Large intestine (tissue), 3 donors: Measurements from ENCODE around the gene SRSF9. TPM values are rescaled to one million over a fixed set of nuclear protein-coding genes. Genes with fewer than 3 reads are reported as not detected.

ENCODE experiments used
- DNase-seq, 2 donors: peaks; one replicate each; pipeline versions ENCODE4 v3.0.0 to v3.0.0-alpha.2; 2013
- H3K27ac ChIP-seq: one replicate; pipeline ENCODE4 v1.5.1; 2013; ENCODE audit warnings: low read length
- H3K27me3 ChIP-seq: 2 replicates; pipeline ENCODE4 v1.6.1; 2013; ENCODE audit warnings: low read length; ENCODE audit not compliant: control insufficient read depth, insufficient read depth
- H3K36me3 ChIP-seq: 2 replicates; pipeline ENCODE4 v1.6.1; 2013; ENCODE audit warnings: low read length; ENCODE audit not compliant: control insufficient read depth, insufficient read depth
- H3K4me1 ChIP-seq: one replicate; pipeline ENCODE4 v1.6.1; 2013; ENCODE audit warnings: low read length; ENCODE audit not compliant: control insufficient read depth, insufficient read depth
- H3K4me3 ChIP-seq: one replicate; pipeline ENCODE4 v1.5.1; 2013; ENCODE audit warnings: low read length
- H3K9me3 ChIP-seq: one replicate; pipeline ENCODE4 v1.6.1; 2013; ENCODE audit warnings: mild to moderate bottlenecking, low read depth, low read length, moderate library complexity; ENCODE audit not compliant: control insufficient read depth
- WGBS: methylation state at CpG from one replicate; pipeline ENCODE4 v1.1.5; 2013; ENCODE audit warnings: low lambda C conversion rate; ENCODE audit not compliant: insufficient coverage; 5-methylcytosine and 5-hydroxymethylcytosine counted together
- polyA plus RNA-seq: library from polyadenylated mRNA; unstranded; fragments of 120-200 nt; gene quantifications from one replicate; pipeline ENCODE4 v1.2.1, GENCODE V29; 2013

SRSF9 gene
- polyA plus RNA-seq, 1 donor: 138 TPM

DNA sequence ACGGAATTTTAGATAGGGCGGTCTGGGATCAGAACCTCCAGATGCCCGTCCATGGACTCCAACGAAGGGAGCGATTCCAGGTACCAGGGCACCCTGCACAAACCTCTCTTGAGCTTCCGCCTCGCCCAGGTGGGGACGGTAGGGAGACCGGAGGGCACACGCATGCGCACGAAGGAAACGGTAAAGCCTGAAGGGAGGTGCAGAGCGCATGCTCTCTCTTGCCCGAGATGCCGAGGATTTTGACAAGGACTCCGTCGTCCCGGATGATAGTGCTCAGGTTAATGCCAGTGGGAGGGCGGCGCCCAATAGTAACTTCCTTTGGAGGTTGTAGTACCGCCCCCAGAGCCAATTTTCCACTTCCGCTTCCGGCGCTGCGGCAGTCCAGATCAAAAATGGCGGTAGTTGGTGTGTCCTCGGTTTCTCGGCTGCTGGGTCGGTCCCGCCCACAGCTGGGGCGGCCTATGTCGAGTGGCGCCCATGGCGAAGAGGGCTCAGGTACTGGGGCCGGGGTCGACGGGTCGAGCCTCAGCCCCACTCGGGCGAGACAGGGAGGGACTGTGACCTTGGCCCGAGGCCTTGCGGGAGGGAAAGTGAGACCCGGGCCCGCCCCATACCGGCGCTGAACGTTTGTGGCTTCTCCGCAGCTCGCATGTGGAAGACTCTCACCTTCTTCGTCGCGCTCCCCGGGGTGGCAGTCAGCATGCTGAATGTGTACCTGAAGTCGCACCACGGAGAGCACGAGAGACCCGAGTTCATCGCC lies 31.6 kb downstream of the SRSF9 start, which contains the start of gene COX6A1:
Gene COX6A1, plus strand, starts transcription at position 379 of the 760 bp plus-strand sequence. Its CDS starts 14 bp downstream, at position 393.
- no peaks in the 10 kb centered on the region for H3K9me3 ChIP-seq
- H3K27ac ChIP-seq: peak within 1 kb of the TSS; percentile 80
- DNase-seq: peak; percentile 99
- peaks cover 10% of the 10 kb centered on the region for H3K4me1 ChIP-seq
- WGBS: no CpG with 5 or more reads among the region's 59 CpGs
- peaks cover 21% of the 10 kb centered on the region for H3K36me3 ChIP-seq
- no peaks in the 10 kb centered on the region for H3K27me3 ChIP-seq
- peak within 1 kb of the TSS; percentile 86 for H3K4me3 ChIP-seq

DNA sequence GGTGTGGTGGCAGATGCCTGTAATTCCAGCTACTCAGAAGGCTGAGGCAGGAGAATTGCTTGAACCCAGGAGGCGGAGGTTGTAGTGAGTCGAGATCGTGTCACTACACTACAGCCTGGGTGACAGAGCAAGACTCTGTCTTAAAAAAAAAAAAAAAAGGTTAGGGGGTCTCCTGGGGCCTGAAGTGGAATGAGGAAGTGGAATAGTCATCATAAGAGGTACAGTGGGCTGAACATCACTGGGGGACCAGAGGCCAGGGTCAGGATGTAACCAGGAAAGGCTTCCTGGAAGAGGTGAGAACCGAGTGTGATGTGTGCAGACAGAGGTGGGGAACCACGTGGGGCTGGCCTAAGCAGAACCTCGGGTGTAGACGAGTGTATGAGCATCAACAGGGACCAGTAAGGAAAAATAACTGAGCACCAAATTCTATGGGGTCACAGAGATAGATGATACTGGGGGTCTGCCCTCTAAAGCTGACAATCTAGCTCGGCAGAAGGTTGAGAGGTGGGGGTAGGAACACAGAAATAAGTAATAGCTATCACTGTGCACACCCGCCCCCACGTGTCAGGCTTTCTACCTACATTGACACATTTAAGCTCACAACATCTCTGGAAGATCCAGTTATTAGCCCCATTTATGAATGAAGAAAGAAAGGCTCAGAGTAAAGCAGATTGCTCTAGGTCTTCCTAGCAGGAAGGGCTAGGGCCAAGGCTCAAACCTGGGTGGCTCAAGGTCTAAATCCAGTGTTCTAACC lies 36.6 kb downstream of the SRSF9 start:
- DNase-seq: no peak
- no peaks in the 10 kb centered on the region for H3K36me3 ChIP-seq
- peaks cover 5% of the 10 kb centered on the region for H3K9me3 ChIP-seq
- no CpG with 5 or more reads among the region's 10 CpGs for WGBS
- no peak overlapping the region for H3K27ac ChIP-seq
- H3K4me1 ChIP-seq: peaks cover 4% of the 10 kb centered on the region
- H3K4me3 ChIP-seq: no peak overlapping the region
- H3K27me3 ChIP-seq: no peaks in the 10 kb centered on the region

DNA sequence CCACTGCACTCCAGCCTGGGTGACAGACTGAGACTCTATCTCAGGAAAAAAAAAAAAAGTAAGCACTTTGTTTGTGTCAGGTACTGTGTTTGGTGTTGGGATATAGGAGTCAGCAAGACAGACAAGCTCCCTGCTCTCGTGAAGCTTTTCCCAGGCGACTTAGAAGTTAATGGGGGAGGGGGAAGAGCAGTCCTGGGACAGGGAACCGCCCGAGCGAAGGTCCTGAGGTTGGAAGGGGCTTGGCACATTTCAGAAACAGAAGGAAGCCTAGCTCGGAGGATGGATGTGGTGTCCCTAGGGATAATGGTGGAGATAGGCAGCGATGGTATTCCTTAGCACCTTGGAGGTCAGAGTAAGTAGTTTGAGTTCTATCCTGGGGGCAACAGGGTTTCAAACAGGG lies 40.2 kb downstream of the SRSF9 start:
- WGBS: no CpG with 5 or more reads among the region's 7 CpGs
- peaks cover 4% of the 10 kb centered on the region for H3K4me1 ChIP-seq
- no peak overlapping the region for H3K4me3 ChIP-seq
- no peak overlapping the region for H3K27ac ChIP-seq
- DNase-seq: no peak
- no peaks in the 10 kb centered on the region for H3K36me3 ChIP-seq
- H3K27me3 ChIP-seq: no peaks in the 10 kb centered on the region
- H3K9me3 ChIP-seq: peaks cover 5% of the 10 kb centered on the region

DNA sequence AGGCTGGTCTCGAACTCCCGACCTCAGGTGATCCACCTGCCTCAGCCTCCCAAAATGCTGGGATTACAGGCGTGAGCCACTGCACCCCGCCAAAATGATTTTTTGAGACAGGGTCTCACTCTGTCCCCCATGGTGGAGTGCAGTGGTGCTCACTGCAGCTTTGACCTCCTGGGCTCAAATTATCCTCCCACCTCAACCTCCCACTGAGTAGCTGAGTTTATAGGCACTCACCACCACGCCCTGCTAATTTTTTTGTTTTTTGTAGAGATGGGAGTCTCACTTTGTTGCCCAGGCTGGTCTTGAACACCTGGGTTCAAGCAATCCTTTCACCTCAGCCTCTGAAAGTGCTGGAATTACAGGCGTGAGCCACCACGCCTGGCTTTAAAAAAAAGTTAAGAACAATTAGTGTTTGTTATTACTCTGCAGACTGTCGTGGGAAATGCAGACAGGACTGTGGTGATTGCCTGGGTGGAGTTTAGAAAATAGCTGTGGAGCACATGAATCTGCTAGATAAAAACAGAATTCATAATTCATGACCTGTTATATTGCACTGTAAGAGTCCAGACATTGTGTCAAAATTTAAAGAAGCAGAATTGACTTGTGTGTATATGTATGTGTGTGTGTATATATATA lies 40.8 kb downstream of the SRSF9 start:
- no peak overlapping the region for H3K27ac ChIP-seq
- no peak overlapping the region for H3K4me3 ChIP-seq
- peaks cover 4% of the 10 kb centered on the region for H3K4me1 ChIP-seq
- peaks cover 5% of the 10 kb centered on the region for H3K9me3 ChIP-seq
- no peaks in the 10 kb centered on the region for H3K27me3 ChIP-seq
- no peaks in the 10 kb centered on the region for H3K36me3 ChIP-seq
- 0% methylated on average over 1 of the region's 8 CpGs for WGBS
- DNase-seq: peak in 1 of 2 donors; percentile 65

DNA sequence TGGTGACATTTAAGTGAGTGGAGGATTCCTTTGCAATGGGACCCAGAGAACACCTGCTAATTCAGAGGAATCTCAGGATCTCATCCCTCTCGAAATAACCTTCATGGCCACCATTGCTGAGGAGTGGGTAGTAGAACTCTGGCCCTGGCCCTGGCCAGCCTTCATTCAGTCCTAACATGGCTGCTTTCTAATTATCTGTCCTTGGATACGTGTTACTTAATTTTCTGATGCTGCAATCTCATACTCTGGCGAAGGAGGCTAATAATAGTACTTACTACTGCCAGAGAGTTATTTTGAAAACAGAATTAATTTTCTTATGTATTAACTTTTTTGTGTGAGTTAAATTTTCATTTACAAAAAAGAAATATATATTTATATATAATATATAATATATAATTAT lies 43.8 kb downstream of the SRSF9 start:
- Histone ChIP-seq H3K4me1 (peaks cover 4% of the 10 kb centered on the region), H3K4me3 (no peak overlapping the region), H3K36me3 (no peaks in the 10 kb centered on the region), H3K9me3 (peaks cover 5% of the 10 kb centered on the region), H3K27ac (no peak overlapping the region), H3K27me3 (no peaks in the 10 kb centered on the region)
- no peak for DNase-seq
- WGBS: no CpG with 5 or more reads among the region's 3 CpGs

DNA sequence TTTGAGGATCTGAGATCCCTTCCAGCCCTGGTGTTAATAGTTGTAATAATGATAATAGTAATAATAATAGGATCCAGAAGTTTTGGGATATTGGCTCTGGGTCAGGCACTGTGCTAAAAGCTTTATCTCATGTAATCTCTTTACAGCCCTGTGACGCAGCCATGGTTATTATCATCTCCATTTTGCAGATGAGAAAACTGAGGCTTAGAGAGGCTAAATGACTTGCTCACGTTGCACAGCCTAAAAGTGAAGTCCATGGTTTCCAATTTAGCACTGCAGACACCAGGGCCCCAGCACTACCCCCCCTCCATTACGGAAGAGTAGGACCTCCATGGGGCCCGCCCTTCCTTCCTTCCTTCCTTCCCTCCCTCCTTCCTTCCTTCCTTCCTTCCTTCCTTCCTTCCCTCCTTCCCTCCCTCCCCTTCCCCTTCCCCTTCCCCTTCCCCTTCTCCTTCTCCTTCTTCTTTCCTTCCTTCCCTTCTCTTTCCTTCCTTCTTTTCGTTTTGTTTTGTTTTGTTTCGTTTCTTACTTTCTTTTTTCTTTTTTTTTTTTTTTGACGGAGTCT lies 46.6 kb downstream of the SRSF9 start:
- Histone ChIP-seq H3K9me3 (no peaks in the 10 kb centered on the region), H3K4me3 (no peak overlapping the region), H3K4me1 (no peaks in the 10 kb centered on the region), H3K27ac (no peak overlapping the region), H3K36me3 (no peaks in the 10 kb centered on the region), H3K27me3 (no peaks in the 10 kb centered on the region)
- DNase-seq: no peak
- WGBS: 79% methylated on average over 3 of the region's 7 CpGs

DNA sequence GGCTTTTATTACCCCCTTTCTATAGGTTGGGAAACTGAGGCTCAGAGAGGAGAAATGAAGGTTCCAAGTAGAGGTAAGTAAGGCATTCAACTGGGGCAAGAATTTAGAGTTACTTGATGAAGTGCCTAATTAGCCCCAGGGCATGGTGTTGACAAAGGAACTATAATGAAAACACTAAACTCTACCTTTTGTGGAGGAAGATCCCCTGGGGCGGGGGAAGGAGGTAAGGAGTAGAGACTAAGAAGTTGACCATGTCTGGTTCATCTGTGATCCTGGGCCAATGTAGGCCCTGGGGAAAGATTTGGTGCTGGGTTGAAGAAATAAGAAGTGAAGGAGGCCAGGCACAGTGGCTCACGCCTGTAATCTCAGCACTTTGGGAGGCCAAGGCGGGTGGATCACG lies 47.8 kb downstream of the SRSF9 start:
- no peaks in the 10 kb centered on the region for H3K27me3 ChIP-seq
- WGBS: no CpG with 5 or more reads among the region's 4 CpGs
- H3K4me1 ChIP-seq: no peaks in the 10 kb centered on the region
- H3K36me3 ChIP-seq: no peaks in the 10 kb centered on the region
- H3K4me3 ChIP-seq: no peak overlapping the region
- no peaks in the 10 kb centered on the region for H3K9me3 ChIP-seq
- no peak for DNase-seq
- H3K27ac ChIP-seq: no peak overlapping the region

DNA sequence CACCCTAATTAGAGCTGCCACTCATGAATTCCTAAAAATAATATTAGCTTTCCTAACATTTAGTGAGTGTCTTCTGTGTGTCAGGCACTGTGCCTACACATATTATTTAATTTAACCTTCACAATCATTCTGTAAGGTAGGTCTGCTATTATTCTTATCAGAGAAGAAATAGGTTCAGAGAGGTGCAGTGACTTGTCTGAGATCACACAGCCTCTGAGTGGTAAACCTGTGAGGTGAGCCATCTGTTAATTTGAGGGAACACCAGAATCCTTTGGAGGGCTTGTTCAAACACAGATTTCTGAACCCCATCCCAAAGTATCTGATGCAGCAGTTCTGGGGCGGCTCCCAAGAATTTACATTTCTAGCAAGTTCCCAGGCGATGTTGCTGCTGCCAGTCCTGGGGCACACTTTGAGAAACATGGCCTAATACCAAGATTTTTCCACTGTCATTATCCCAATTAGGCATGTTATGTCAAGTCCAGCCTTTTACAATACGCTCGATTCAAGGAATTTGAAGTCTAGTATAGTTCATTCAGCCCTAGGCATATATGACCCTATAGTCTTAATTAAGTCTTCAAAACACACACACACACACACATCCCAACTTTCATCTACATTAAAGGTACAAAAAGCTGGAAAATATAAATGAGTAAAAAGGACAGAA lies 51.5 kb downstream of the SRSF9 start:
- no CpG with 5 or more reads among the region's 4 CpGs for WGBS
- H3K36me3 ChIP-seq: no peaks in the 10 kb centered on the region
- H3K4me1 ChIP-seq: peaks cover 12% of the 10 kb centered on the region
- DNase-seq: no peak
- H3K27me3 ChIP-seq: no peaks in the 10 kb centered on the region
- no peak overlapping the region for H3K4me3 ChIP-seq
- H3K9me3 ChIP-seq: no peaks in the 10 kb centered on the region
- no peak overlapping the region for H3K27ac ChIP-seq

DNA sequence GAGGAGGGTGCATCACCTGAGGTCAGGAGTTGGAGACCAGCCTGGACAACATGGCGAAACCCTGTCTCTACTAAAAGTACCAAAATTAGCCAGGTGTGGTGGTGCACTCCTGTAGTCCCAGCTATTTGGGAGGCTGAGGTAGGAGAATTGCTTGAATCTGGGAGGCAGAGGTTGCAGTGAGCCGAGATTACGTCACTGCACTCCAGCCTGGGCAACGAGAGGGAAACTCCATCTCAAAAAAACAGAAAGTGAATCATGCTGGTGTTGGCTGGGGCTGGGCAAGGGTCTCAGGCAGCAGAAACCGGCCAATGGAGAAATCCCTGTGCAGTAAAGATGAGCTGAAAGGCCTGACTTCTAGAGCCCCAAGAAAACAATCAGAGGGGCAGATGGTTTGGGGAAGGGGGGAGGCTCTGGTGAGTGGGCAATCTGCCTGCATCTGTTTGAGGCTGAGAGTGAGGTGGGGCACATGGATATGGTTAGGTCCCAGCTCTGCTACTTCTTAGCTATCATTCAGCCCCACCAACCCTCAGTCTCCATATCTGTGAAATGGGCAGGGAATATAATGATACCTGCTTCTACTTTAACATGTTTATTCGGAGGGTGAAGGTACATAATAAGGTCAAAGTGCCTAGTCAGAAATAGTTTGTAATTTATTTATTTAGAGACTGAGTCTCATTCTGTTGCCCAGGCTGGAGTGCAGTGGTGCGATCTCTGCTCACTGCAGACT lies 52.9 kb downstream of the SRSF9 start:
- Histone ChIP-seq H3K27ac (no peak overlapping the region), H3K27me3 (no peaks in the 10 kb centered on the region), H3K4me1 (peaks cover 12% of the 10 kb centered on the region), H3K9me3 (no peaks in the 10 kb centered on the region), H3K36me3 (no peaks in the 10 kb centered on the region), H3K4me3 (no peak overlapping the region)
- no peak for DNase-seq
- no CpG with 5 or more reads among the region's 7 CpGs for WGBS
